Panc1 (cell line): Measurements from ENCODE around the gene DDX18.

Experiments used
- POLR2AphosphoS5 ChIP-seq: IDR thresholded peaks from 2 replicates; pipeline ENCODE4 v1.6.1; 2012; ENCODE audit warnings: mild to moderate bottlenecking, low read depth, low read length, moderate library complexity
- REST ChIP-seq, 2 experiments: IDR thresholded peaks; 2 replicates each; pipeline ENCODE4 v1.6.1; 2011 to 2012; ENCODE audit warnings: low read depth in 2 of 2, control low read depth in 1 of 2, low read length in 1 of 2, mild to moderate bottlenecking in 1 of 2, moderate library complexity in 1 of 2; ENCODE audit not compliant: insufficient read depth in 1 of 2
- SIN3A ChIP-seq: IDR thresholded peaks from 2 replicates; pipeline ENCODE4 v1.6.1; 2012; ENCODE audit warnings: low read depth, mild to moderate bottlenecking, low read length, moderate library complexity, borderline replicate concordance; ENCODE audit not compliant: insufficient read depth
- TCF7L2 ChIP-seq: IDR thresholded peaks from 2 replicates; pipeline ENCODE4 v1.6.1; 2011; ENCODE audit warnings: mild to moderate bottlenecking, low read depth, low read length, inconsistent platforms
- TF ChIP-seq, protein P1 (sequence below): fragments of 450-650 bp; IDR thresholded peaks from 2 replicates; pipeline ENCODE4 v1.5.1; 2017; ENCODE audit warnings: mild to moderate bottlenecking

- TF ChIP-seq POLR2AphosphoS5 = no peak
- TF ChIP-seq, protein P1, sequence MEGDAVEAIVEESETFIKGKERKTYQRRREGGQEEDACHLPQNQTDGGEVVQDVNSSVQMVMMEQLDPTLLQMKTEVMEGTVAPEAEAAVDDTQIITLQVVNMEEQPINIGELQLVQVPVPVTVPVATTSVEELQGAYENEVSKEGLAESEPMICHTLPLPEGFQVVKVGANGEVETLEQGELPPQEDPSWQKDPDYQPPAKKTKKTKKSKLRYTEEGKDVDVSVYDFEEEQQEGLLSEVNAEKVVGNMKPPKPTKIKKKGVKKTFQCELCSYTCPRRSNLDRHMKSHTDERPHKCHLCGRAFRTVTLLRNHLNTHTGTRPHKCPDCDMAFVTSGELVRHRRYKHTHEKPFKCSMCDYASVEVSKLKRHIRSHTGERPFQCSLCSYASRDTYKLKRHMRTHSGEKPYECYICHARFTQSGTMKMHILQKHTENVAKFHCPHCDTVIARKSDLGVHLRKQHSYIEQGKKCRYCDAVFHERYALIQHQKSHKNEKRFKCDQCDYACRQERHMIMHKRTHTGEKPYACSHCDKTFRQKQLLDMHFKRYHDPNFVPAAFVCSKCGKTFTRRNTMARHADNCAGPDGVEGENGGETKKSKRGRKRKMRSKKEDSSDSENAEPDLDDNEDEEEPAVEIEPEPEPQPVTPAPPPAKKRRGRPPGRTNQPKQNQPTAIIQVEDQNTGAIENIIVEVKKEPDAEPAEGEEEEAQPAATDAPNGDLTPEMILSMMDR = no peak
- TF ChIP-seq TCF7L2 = no peak
- TF ChIP-seq REST (IDR thresholded peaks at IDR 0.05; ENCODE audit: insufficient read depth in 1 of 2, low read depth in 2 of 2, low read length in 1 of 2) = no peak
- TF ChIP-seq SIN3A = no peak
Measured at GRCh38 chr2:117775703-117776219, 38.7 kb upstream of the DDX18 start.
